GM23338 (cell line): Measurements from ENCODE around the gene DMD. TPM values are rescaled to one million over a fixed set of nuclear protein-coding genes. Genes with fewer than 3 reads are reported as not detected.

Experiments
- ATAC-seq: fragments of 200-7000 bp; cut with Tn5 transposase; 3 replicates; pipeline ENCODE4 v1.9.1; 2020
- DNase-seq: peaks from one replicate; pipeline ENCODE4 v3.0.0-alpha.2; 2015; ENCODE audit warnings: low spot score
- H2AFZ ChIP-seq: fragments of 200-600 bp; sonication (generic); 2 replicates; pipeline ENCODE4 v1.8.0; 2016; ENCODE audit warnings: antibody characterized with exemption, mild to moderate bottlenecking, moderate library complexity
- H3F3A ChIP-seq: fragments of 200-600 bp; sonication (generic); replicated peaks from 2 replicates; pipeline ENCODE4 v1.8.0; 2017; ENCODE audit warnings: antibody characterized with exemption, mixed run types, low read depth
- H3K27ac ChIP-seq: fragments of 200-600 bp; sonication (generic); 2 replicates; pipeline ENCODE4 v1.6.1; 2016; ENCODE audit warnings: low read depth
- H3K27me3 ChIP-seq: fragments of 200-600 bp; sonication (generic); 2 replicates; pipeline ENCODE4 v1.8.0; 2016; ENCODE audit warnings: mild to moderate bottlenecking, mixed run types, moderate library complexity; ENCODE audit not compliant: insufficient read depth
- H3K36me3 ChIP-seq: fragments of 200-600 bp; sonication (generic); 2 replicates; pipeline ENCODE4 v1.8.0; 2016; ENCODE audit warnings: mild to moderate bottlenecking; ENCODE audit not compliant: insufficient read depth
- H3K4me1 ChIP-seq: fragments of 200-600 bp; sonication (generic); 2 replicates; pipeline ENCODE4 v1.8.0; 2016; ENCODE audit warnings: mild to moderate bottlenecking, moderate library complexity; ENCODE audit not compliant: insufficient read depth
- H3K4me2 ChIP-seq: fragments of 200-600 bp; sonication (generic); 2 replicates; pipeline ENCODE4 v1.7.1; 2017; ENCODE audit warnings: mixed run types
- H3K4me3 ChIP-seq: fragments of 200-600 bp; sonication (generic); 2 replicates; pipeline ENCODE4 v1.6.1; 2016; ENCODE audit warnings: mixed run types
- H3K79me2 ChIP-seq: fragments of 200-600 bp; sonication (generic); replicated peaks from 2 replicates; pipeline ENCODE4 v1.8.0; 2017; ENCODE audit warnings: mild to moderate bottlenecking; ENCODE audit not compliant: insufficient read depth
- H3K9me2 ChIP-seq: fragments of 200-600 bp; sonication (generic); 2 replicates; pipeline ENCODE4 v1.8.0; 2017; ENCODE audit not compliant: insufficient read depth
- H4K20me1 ChIP-seq: fragments of 200-600 bp; sonication (generic); replicated peaks from 2 replicates; pipeline ENCODE4 v1.8.0; 2017; ENCODE audit warnings: mild to moderate bottlenecking; ENCODE audit not compliant: insufficient read depth
- H3K27ac Mint-ChIP-seq: 2 replicates; pipeline ENCODE4 v1.8.0; 2020; ENCODE audit warnings: inconsistent platforms, mild to moderate bottlenecking, moderate library complexity, mixed read lengths
- H3K27me3 Mint-ChIP-seq: 3 replicates; pipeline ENCODE4 v1.8.0; 2022; ENCODE audit warnings: low read depth, mild to moderate bottlenecking, moderate library complexity, mixed read lengths, inconsistent platforms; ENCODE audit not compliant: insufficient read depth, poor library complexity
- H3K36me3 Mint-ChIP-seq: 3 replicates; pipeline ENCODE4 v1.8.0; 2021; ENCODE audit warnings: low read depth, mild to moderate bottlenecking, inconsistent platforms, moderate library complexity, mixed read lengths
- H3K4me1 Mint-ChIP-seq: 3 replicates; pipeline ENCODE4 v1.8.0; 2020; ENCODE audit warnings: mild to moderate bottlenecking, inconsistent platforms, mixed read lengths
- H3K4me3 Mint-ChIP-seq: 3 replicates; pipeline ENCODE4 v1.8.0; 2021; ENCODE audit warnings: moderate library complexity, mild to moderate bottlenecking, inconsistent platforms, mixed read lengths
- H3K9me3 Mint-ChIP-seq: 3 replicates; pipeline ENCODE4 v1.8.0; 2020; ENCODE audit warnings: moderate library complexity, mild to moderate bottlenecking, inconsistent platforms, mixed read lengths
- CREB1 ChIP-seq: fragments of 250-450 bp; sonication (Bioruptor Pico); IDR thresholded peaks from 2 replicates; pipeline ENCODE4 v1.5.0; 2020; ENCODE audit warnings: low read depth, mild to moderate bottlenecking, moderate library complexity
- EZH2 ChIP-seq: fragments of 200-600 bp; sonication (generic); IDR thresholded peaks from one replicate; pipeline ENCODE4 v1.8.0; 2017; ENCODE audit warnings: antibody characterized with exemption, mild to moderate bottlenecking, low read depth; ENCODE audit not compliant: unreplicated experiment
- EZH2phosphoT487 ChIP-seq: fragments of 200-600 bp; sonication (generic); IDR thresholded peaks from one replicate; pipeline ENCODE4 v1.8.1; 2018; ENCODE audit warnings: antibody characterized with exemption; ENCODE audit not compliant: unreplicated experiment
- JUNB ChIP-seq: IDR thresholded peaks from one replicate; pipeline ENCODE4 v1.6.1; 2016; ENCODE audit warnings: antibody characterized with exemption; ENCODE audit not compliant: unreplicated experiment
- NANOG ChIP-seq: IDR thresholded peaks from 2 replicates; pipeline ENCODE4 v1.6.1; 2016; ENCODE audit warnings: antibody characterized with exemption, borderline replicate concordance
- POLR2AphosphoS5 ChIP-seq: IDR thresholded peaks from 2 replicates; pipeline ENCODE4 v1.6.1; 2016; ENCODE audit warnings: antibody characterized with exemption, low read depth
- STAT1 ChIP-seq: IDR thresholded peaks from one replicate; pipeline ENCODE4 v1.6.1; 2016; ENCODE audit warnings: antibody characterized with exemption; ENCODE audit not compliant: unreplicated experiment
- ZNF114 ChIP-seq: fragments of 250-450 bp; sonication (Bioruptor Pico); IDR thresholded peaks from 2 replicates; pipeline ENCODE4 v1.5.0; 2020; ENCODE audit warnings: mild to moderate bottlenecking, moderate library complexity
- ZNF331 ChIP-seq: fragments of 250-450 bp; sonication (Bioruptor Pico); IDR thresholded peaks from 2 replicates; pipeline ENCODE4 v1.5.0; 2020; ENCODE audit warnings: low read depth, mild to moderate bottlenecking, moderate library complexity
- polyA plus RNA-seq: library from polyadenylated mRNA; unstranded; fragments of >200 nt; fragmentation: Nextera tagmentation; extraction: Ambion mirVana; gene quantifications from 2 replicates; pipeline ENCODE4 v1.2.1, GENCODE V29; 2016
- total RNA-seq: library from RNA; depleted of rRNA; stranded (reverse); fragments of >200 nt; shearing (Covaris generic); gene quantifications from 2 replicates; pipeline ENCODE4 v1.2.3, GENCODE V29; 2014
- TF ChIP-seq, protein P1 (sequence below): fragments of 250-450 bp; sonication (Bioruptor Pico); IDR thresholded peaks from 2 replicates; pipeline ENCODE4 v1.5.0; 2020; ENCODE audit warnings: mild to moderate bottlenecking, moderate library complexity
- TF ChIP-seq, protein P2 (sequence below): IDR thresholded peaks from one replicate; pipeline ENCODE4 v1.6.1; 2018; ENCODE audit warnings: antibody characterized with exemption; ENCODE audit not compliant: unreplicated experiment
- TF ChIP-seq, protein P3 (sequence below): IDR thresholded peaks from 2 replicates; pipeline ENCODE4 v1.6.1; 2016; ENCODE audit warnings: antibody characterized with exemption
- TF ChIP-seq, protein P4 (sequence below), 2 experiments: fragments of 200-600 bp in 1 of 2; sonication (generic) in 1 of 2; conservative IDR thresholded peaks; 2 replicates each; pipeline versions ENCODE4 v1.5.1 to v1.6.1; 2016 to 2017; ENCODE audit warnings: antibody characterized with exemption in 2 of 2, low read depth in 2 of 2, mild to moderate bottlenecking in 2 of 2, moderate library complexity in 1 of 2

DMD gene
- total and polyA plus RNA-seq, 2 experiments from 2014 or later: 4.5 to 7.6 TPM

DNA sequence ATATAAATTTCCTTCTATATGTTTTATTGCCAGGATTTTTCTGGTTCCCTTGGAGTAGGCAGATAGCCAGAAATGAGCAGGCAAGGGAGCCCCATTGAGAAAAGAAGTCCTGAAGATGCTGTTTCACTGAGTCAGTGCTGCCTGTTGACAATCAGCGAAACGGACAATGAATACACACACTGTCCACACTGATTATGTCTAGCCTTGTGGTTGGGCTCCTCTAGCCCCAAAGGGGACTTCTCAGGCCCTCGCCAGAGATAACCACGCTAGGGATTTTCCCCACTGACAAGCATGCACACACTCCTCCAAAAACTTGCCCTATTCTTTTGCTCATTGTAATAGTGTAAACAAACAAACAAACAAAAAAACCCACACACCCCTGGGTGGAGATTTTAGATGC lies 369.3 kb downstream of the DMD start:
- H3K27ac Mint-ChIP-seq: no peak overlapping the region
- no peak overlapping the region for H3K4me3 Mint-ChIP-seq
- H3K36me3 Mint-ChIP-seq: no peaks in the 10 kb centered on the region
- no peaks in the 10 kb centered on the region for H3K27me3 Mint-ChIP-seq
- H3K4me1 ChIP-seq: no peaks in the 10 kb centered on the region
- peaks cover 6% of the 10 kb centered on the region; the same call in 2 of the 3 replicates for H3K4me1 Mint-ChIP-seq
- no peaks in the 10 kb centered on the region for H3K36me3 ChIP-seq
- no peaks in the 10 kb centered on the region for H4K20me1 ChIP-seq
- no peaks in the 10 kb centered on the region for H3K27me3 ChIP-seq
- DNase-seq (no peak), ATAC-seq (no peak)
- H3K9me2 ChIP-seq: no peaks in the 10 kb centered on the region
- no peak overlapping the region for H3K4me3 ChIP-seq
- TF ChIP-seq, protein P1, sequence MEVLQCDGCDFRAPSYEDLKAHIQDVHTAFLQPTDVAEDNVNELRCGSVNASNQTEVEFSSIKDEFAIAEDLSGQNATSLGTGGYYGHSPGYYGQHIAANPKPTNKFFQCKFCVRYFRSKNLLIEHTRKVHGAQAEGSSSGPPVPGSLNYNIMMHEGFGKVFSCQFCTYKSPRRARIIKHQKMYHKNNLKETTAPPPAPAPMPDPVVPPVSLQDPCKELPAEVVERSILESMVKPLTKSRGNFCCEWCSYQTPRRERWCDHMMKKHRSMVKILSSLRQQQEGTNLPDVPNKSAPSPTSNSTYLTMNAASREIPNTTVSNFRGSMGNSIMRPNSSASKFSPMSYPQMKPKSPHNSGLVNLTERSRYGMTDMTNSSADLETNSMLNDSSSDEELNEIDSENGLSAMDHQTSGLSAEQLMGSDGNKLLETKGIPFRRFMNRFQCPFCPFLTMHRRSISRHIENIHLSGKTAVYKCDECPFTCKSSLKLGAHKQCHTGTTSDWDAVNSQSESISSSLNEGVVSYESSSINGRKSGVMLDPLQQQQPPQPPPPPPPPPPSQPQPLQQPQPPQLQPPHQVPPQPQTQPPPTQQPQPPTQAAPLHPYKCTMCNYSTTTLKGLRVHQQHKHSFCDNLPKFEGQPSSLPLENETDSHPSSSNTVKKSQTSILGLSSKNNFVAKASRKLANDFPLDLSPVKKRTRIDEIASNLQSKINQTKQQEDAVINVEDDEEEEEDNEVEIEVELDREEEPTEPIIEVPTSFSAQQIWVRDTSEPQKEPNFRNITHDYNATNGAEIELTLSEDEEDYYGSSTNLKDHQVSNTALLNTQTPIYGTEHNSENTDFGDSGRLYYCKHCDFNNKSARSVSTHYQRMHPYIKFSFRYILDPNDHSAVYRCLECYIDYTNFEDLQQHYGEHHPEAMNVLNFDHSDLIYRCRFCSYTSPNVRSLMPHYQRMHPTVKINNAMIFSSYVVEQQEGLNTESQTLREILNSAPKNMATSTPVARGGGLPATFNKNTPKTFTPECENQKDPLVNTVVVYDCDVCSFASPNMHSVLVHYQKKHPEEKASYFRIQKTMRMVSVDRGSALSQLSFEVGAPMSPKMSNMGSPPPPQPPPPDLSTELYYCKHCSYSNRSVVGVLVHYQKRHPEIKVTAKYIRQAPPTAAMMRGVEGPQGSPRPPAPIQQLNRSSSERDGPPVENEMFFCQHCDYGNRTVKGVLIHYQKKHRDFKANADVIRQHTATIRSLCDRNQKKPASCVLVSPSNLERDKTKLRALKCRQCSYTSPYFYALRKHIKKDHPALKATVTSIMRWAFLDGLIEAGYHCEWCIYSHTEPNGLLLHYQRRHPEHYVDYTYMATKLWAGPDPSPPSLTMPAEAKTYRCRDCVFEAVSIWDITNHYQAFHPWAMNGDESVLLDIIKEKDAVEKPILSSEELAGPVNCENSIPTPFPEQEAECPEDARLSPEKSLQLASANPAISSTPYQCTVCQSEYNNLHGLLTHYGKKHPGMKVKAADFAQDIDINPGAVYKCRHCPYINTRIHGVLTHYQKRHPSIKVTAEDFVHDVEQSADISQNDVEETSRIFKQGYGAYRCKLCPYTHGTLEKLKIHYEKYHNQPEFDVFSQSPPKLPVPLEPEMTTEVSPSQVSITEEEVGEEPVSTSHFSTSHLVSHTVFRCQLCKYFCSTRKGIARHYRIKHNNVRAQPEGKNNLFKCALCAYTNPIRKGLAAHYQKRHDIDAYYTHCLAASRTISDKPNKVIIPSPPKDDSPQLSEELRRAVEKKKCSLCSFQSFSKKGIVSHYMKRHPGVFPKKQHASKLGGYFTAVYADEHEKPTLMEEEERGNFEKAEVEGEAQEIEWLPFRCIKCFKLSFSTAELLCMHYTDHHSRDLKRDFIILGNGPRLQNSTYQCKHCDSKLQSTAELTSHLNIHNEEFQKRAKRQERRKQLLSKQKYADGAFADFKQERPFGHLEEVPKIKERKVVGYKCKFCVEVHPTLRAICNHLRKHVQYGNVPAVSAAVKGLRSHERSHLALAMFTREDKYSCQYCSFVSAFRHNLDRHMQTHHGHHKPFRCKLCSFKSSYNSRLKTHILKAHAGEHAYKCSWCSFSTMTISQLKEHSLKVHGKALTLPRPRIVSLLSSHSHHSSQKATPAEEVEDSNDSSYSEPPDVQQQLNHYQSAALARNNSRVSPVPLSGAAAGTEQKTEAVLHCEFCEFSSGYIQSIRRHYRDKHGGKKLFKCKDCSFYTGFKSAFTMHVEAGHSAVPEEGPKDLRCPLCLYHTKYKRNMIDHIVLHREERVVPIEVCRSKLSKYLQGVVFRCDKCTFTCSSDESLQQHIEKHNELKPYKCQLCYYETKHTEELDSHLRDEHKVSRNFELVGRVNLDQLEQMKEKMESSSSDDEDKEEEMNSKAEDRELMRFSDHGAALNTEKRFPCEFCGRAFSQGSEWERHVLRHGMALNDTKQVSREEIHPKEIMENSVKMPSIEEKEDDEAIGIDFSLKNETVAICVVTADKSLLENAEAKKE (CRISPR knock-in tag): no peak
- TF ChIP-seq, protein P2, sequence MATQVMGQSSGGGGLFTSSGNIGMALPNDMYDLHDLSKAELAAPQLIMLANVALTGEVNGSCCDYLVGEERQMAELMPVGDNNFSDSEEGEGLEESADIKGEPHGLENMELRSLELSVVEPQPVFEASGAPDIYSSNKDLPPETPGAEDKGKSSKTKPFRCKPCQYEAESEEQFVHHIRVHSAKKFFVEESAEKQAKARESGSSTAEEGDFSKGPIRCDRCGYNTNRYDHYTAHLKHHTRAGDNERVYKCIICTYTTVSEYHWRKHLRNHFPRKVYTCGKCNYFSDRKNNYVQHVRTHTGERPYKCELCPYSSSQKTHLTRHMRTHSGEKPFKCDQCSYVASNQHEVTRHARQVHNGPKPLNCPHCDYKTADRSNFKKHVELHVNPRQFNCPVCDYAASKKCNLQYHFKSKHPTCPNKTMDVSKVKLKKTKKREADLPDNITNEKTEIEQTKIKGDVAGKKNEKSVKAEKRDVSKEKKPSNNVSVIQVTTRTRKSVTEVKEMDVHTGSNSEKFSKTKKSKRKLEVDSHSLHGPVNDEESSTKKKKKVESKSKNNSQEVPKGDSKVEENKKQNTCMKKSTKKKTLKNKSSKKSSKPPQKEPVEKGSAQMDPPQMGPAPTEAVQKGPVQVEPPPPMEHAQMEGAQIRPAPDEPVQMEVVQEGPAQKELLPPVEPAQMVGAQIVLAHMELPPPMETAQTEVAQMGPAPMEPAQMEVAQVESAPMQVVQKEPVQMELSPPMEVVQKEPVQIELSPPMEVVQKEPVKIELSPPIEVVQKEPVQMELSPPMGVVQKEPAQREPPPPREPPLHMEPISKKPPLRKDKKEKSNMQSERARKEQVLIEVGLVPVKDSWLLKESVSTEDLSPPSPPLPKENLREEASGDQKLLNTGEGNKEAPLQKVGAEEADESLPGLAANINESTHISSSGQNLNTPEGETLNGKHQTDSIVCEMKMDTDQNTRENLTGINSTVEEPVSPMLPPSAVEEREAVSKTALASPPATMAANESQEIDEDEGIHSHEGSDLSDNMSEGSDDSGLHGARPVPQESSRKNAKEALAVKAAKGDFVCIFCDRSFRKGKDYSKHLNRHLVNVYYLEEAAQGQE: no peak
- TF ChIP-seq STAT1: no peak
- no peak for TF ChIP-seq CREB1
- TF ChIP-seq, protein P3, sequence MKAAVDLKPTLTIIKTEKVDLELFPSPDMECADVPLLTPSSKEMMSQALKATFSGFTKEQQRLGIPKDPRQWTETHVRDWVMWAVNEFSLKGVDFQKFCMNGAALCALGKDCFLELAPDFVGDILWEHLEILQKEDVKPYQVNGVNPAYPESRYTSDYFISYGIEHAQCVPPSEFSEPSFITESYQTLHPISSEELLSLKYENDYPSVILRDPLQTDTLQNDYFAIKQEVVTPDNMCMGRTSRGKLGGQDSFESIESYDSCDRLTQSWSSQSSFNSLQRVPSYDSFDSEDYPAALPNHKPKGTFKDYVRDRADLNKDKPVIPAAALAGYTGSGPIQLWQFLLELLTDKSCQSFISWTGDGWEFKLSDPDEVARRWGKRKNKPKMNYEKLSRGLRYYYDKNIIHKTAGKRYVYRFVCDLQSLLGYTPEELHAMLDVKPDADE: no peak
- TF ChIP-seq, protein P4, sequence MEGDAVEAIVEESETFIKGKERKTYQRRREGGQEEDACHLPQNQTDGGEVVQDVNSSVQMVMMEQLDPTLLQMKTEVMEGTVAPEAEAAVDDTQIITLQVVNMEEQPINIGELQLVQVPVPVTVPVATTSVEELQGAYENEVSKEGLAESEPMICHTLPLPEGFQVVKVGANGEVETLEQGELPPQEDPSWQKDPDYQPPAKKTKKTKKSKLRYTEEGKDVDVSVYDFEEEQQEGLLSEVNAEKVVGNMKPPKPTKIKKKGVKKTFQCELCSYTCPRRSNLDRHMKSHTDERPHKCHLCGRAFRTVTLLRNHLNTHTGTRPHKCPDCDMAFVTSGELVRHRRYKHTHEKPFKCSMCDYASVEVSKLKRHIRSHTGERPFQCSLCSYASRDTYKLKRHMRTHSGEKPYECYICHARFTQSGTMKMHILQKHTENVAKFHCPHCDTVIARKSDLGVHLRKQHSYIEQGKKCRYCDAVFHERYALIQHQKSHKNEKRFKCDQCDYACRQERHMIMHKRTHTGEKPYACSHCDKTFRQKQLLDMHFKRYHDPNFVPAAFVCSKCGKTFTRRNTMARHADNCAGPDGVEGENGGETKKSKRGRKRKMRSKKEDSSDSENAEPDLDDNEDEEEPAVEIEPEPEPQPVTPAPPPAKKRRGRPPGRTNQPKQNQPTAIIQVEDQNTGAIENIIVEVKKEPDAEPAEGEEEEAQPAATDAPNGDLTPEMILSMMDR (conservative IDR thresholded peaks at IDR 0.05; ENCODE audit: low read depth in 2 of 2): no peak
- no peak for TF ChIP-seq JUNB
- no peak for TF ChIP-seq EZH2
- no peak for TF ChIP-seq ZNF114 (CRISPR knock-in tag)
- TF ChIP-seq POLR2AphosphoS5: no peak
- TF ChIP-seq ZNF331 (CRISPR knock-in tag): no peak
- TF ChIP-seq EZH2phosphoT487: no peak
- TF ChIP-seq NANOG: no peak
- H3K27ac ChIP-seq: no peak overlapping the region
- no peak overlapping the region for H3K4me2 ChIP-seq
- no peaks in the 10 kb centered on the region for H3K79me2 ChIP-seq
- H3F3A ChIP-seq: no peaks in the 10 kb centered on the region
- no peak overlapping the region for H2AFZ ChIP-seq
- H3K9me3 Mint-ChIP-seq: no peaks in the 10 kb centered on the region
